ENCODE results near the gene TSPAN18.

GRCh38 chr11:44911029-44911814 is 184.5 kb downstream of the TSPAN18 start:
- no peak for TF ChIP-seq CEBPB (IDR thresholded peaks at IDR 0.05; ENCODE audit: borderline replicate concordance in 1 of 2, low read depth in 2 of 2, low read length in 2 of 2)
- TF ChIP-seq PBX3 (IDR thresholded peaks at IDR 0.05; ENCODE audit: insufficient replicate concordance, low read depth, low read length): no peak
